ENCODE results near the gene DNAJC18.
"Not testable (repeated sequence)": the region's sequence is repeated elsewhere in the genome, so short reads cannot be mapped to it uniquely, and the experiment has no call there.

DNAJC18 gene
- 17.4 to 37.3 reads per million in 2 experiments for total RNA-seq

DNA sequence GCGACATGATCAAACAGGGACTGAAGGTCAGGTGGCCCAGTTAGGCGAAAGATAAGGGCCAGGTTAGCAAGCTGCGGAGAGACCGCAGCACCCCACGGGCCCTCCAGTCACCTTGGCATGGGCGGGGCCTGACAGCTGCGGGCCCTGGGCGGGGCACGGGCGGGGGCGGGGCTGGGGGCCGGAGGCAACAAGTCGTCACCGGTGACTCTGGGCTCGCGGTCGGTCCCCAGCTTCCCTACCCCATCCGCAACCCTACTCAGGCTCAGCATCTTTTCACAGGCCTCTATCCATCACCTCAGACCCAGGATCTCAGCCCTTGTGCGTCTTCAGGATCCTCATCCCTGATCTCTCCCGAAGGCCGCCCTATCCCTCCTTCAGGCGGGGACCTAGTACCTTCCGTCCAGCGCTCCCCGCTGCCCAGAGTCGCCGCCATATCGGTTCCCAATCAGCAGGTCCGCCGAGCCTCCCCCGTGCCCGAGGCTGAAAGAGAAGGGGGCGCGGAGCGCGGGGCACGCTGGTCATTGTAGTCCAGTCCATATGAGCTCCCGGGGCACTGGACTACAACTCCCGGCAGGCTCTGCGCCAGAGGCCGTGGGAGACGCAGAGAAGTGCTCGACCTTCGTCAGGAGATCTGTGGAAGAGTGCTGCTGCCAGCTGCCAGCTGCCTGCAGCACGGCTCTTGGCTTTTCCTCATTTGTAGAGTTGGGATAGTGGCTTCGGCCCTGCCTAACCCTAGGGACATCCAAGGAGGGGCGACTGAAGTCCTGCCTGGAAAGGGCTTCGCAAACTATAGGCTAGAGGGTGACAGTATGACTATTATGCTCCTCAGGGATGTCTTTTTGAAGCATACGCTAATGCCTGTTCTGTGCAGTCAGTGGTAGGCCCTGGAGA, at the start of gene DNAJC18:
Gene DNAJC18, minus strand, starts transcription at position 513 of the 891 bp plus-strand sequence. Its CDS starts 80 bp downstream, at position 433.
- peak; percentile 86 for DNase-seq (ENCODE audit: low read depth)

DNA sequence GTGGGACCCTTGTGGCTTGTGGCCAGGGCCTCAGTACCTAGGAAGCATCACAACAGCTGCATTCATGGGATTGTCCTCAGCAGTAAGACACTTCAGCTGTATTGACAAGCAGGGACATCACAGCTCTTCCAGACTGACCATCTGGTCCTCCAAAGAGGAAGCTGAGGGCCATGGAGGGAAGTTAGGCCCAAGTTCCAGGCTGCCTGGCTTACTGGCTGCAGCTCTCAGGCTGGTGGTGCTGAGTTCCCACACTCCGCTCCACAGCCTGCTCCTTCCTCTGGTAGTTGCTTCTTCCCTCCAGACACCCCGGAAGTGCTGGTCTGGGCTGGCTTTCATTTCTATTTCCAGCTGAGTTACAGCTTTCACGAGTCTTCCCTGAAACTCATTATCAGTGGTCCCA, 48.9 kb upstream of the DNAJC18 start:
- DNase-seq (ENCODE audit: low read depth), result no peak

DNA sequence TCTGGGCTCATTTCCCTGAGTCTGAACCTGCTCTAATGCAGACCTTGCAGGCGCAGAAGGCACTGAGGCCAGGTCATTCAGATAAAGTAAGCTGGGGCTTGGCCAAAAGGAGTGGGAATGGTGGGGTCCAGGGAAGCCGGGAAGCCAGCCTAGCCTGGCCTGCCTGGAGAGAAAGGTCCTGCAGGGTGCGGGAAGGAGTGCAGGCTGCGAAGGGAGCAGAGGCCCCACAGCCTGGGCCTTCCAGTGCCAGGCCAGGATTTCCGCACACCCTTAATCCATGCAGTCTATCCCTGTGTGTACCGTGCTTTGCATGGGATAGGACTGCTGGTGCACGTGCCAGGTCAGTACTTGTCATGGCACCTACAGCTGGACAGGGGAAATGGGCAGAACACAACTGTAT, 46.9 kb upstream of the DNAJC18 start:
- no peak for DNase-seq (ENCODE audit: low read depth)

DNA sequence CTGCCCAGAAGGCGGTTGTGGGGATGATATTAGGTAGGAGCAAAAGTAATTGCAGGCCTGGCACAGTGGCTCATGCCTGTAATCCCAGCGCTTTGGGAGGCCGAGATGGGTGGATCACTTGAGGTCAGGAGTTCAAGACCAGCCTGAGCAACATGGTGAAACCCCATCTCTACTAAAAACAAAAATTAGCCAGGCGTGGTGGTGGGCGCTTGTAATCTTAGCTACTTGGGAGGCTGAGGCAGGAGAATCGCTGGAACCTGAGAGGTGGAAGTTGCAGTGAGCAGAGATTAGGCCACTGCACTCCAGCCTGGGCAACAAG, 43.5 kb upstream of the DNAJC18 start:
- not testable (repeated sequence) for DNase-seq (ENCODE audit: low read depth)

DNA sequence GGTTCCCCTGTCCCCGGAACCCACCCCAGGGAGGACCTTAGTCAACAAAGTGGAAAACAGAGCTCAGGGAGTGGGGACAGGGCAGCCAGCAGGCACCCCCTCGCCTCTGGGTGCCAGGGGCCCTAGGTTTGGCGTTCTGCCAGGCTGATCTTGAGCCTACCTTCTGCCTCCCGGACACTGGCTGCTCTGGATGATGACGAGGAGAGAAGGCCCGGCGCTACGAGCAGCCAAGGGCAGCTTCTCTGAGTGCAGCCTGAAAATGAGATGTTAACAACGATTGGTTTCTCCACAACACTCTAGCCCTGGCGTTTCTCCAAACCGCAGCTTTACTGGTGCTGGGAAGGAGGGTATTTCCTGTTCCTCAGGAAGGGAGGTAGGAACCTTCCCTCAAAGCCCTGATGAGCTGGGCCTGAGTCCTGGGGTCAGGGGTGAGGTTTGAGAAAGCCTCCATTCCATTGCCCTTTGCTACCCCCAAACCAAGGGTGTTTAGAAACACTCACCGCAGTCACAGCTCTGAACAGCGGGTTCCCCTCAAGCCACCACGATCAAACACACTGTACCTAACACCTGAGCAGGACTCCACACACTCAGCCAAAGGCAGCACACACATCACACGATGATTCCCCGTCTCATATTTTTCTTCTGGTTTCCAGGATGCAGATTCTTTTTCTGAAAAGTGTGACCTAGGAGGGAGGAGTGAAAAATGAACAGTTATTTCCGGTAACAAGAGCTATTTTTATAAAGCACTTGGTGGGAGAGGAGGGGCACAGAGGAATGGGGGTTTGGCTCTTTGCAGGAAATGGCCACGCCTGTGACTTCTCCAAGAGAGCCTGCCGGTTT, 42.9 kb upstream of the DNAJC18 start, which contains the start of gene STING1:
Gene STING1, minus strand, starts transcription at position 709 of the 840 bp plus-strand sequence. CDS start 1,054 bp downstream, outside the sequence.
- DNase-seq (ENCODE audit: low read depth), result peak; percentile 45

DNA sequence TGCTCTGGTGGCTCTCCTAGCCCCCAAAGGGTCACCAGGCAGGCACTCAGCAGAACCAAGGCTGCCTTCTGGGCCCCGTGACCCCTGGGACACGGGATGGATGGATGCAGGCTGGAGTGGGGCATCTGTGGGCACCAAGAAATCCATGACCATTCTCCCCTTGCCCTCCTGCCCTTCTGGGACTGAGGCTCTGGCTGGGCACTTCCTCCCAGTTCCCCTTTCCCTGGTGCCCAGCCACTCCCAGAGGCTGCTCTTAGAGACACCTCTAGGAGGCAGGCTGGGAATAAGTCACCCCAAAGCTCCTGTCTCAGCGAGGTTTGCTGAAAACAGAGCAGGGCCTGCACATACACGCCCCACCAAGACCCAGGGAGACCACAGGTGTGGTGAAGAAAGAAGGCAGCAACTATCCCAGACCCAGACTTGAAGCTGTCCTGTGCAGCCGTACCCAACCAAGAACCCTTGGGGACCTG, 42.3 kb upstream of the DNAJC18 start:
- no peak for DNase-seq (ENCODE audit: low read depth)

DNA sequence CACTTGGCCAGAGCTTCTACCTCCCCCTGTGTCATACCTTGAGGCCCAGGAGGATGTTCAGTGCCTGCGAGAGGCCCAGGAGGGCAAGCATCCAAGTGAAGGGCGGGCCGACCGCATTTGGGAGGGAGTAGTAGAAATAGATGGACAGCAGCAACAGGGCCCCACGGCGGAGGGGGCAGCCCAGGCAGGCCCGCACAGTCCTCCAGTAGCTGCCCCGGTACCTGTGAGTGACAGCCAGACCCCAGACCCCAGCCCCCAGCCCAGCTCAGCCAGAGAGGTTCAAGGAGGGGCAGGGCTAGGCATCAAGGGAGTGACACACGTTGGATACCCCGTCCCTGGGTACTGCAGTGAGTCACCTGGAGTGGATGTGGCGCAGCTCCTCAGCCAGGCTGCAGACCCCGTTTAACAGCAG, 41.8 kb upstream of the DNAJC18 start:
- DNase-seq (ENCODE audit: low read depth), result no peak

DNA sequence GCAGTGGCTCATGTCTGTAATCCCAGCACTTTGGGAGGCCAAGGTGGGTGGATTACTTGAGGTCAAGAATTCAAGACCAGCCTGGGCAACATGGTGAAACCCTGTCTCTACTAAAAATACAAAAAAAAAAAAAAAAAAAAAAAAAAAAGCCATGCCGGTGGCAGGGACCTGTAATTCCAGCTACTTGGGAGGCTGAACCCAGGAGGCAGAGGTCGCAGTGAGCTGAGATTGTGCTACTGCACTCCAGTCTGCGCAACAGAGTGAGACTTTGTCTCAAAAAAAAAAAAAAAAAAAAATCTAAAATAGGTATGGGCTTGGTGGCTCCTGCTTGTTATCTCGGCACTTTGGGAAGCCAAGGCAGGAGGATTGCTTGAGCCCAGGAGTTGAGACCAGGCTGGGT, 40.4 kb upstream of the DNAJC18 start:
- DNase-seq (ENCODE audit: low read depth), result not testable (repeated sequence)

DNA sequence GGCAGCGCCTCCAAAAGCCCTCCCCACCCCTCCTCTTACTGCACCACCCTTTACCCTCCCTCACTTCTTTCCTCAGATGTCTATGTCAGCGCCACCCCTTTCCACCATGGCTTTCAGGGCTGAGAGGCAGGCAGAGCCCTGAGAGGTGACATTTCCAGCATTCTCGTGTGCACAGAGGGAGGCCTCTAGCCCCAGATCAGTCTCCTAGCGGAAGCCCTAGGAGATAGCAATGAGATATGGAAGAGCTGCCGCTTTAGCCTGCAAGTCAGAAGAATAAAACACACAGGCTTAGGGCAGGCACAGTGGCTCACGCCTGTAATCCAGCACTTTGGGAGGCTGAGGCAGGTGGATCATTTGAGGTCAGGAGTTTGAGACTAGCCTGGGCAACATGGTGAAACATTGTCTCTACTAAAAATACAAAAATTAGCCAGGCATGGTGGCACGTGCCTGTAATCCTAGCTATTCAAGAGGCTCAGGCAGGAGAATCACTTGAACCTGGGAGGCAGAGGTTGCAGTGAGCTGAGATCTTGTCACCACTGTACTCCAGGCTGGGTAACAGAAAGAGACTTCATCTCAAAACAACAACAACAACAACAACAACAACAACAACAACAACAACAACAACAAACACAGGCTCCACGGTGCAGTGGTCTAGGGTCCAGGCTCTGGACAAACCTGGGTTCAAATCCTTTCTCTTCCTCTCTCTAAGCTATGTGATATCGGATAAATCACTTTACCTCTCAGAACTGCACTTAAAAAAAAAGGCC, 39.5 kb upstream of the DNAJC18 start:
- not testable (repeated sequence) for DNase-seq (ENCODE audit: low read depth)

DNA sequence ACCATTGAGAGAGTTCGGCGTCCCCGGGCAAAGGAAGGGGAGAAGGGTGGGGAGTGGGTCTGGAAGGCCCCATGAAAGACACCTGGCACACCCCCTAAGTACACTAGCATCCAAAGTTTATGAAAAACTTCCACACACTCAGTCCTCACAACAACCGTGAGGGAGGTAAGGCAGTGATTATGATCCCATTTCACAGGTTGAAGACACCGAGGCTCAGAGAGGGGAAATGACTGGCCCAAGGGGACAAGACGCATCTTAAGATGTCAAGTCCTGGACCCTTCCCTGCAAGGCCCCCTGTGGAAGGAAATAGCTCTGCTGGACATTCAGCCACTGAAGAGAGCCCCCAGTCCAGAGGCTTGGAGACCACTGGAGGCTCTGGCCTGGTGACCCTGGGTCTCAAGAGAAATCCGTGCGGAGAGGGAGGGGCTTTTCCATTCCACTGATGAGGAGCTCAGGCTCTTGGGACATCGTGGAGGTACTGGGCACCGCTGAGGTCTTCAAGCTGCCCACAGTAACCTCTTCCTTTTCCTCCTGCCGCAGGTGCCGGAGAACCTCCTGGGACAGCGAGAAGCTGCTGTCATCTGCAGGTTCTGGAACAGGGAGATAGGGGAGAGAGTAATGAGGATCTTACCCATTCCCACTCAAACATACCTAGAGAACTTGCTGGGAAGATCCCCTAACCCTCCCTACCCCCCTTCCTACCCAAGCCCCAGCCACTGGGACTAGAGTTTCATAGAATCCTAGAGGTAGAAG, 36.7 kb upstream of the DNAJC18 start:
- DNase-seq (ENCODE audit: low read depth), result no peak

DNA sequence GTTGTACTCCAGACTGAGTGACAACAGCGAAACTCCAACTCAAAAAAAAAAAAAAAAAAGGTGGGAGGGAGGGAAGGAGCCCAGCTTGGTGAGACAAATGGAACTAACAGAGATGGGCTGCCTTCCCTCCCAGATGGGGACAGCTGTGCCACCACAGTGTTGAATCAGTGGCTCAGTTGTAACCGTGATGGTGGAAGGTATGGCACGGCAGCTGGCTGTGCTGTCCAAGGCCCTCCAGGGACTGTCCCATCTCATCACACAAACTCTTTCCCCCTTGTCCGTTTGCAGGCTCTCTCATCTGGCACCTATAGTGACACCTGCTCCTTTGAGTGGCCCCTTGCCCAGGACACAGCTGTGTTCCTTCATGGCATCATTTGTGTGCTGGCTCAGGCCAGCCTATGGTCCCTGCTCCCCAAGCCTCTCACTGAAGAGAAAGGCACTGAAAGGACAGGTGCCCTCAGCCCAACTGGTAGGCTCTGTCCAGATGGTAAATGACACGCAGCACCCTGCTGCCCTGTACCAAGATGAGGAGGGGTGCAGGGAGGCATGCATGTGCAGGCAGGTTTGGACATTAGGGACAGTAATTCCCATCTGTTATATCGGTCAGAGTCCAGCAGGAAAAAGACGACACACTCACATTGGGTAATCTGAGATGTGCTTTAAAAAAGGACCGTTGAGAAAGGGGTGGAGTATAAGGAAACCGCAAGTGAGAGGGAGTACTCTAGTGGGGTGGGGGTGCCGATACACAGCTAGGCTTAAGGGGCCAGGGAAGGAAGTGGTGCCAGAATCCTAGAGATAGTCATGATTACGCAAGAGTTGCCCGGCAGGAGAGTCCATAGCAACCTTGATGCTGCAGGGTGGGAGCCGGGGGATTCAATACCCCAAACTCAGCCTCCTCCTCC, 35.8 kb upstream of the DNAJC18 start:
- DNase-seq (ENCODE audit: low read depth), result no peak

DNA sequence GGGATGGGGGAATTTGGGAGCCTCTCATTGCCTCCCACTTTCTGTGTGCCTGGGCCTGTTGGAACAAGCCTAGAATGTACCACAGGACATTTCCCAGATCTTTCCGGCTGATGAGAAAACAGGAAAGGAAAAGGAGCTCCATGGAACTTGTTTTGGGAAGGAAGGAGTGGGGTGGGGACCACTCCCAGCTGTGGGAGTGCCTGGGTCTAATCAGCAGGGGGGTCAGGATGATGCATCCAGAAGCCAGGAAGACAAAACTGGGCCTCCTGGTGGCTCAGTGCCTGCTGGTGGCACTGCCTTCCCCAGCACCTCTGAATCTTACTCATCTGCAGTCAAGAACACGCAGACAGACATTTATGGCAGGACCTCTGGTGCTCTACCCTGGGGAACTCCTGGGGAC, 34.2 kb upstream of the DNAJC18 start:
- no peak for DNase-seq (ENCODE audit: low read depth)

DNA sequence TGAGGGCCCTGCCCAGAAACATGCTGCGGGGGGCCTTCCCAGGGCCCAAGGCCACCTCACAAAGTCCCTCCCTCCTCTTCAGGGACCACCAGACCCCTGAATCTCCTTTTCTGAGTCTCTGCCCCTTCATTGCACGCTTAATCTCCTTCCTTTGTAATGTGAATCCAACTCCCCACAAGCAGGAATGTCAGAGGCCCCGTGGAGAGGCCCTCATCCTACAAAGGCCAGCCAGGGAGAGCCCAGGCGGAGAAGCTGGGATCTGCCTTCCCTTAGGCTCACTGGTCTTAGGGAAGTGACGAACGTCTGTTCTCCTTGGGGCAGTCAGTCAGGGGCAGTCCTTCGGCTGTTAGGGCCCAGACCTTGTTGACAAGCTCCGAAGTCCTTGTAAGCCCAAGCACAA, 33.8 kb upstream of the DNAJC18 start:
- no peak for DNase-seq (ENCODE audit: low read depth)

DNA sequence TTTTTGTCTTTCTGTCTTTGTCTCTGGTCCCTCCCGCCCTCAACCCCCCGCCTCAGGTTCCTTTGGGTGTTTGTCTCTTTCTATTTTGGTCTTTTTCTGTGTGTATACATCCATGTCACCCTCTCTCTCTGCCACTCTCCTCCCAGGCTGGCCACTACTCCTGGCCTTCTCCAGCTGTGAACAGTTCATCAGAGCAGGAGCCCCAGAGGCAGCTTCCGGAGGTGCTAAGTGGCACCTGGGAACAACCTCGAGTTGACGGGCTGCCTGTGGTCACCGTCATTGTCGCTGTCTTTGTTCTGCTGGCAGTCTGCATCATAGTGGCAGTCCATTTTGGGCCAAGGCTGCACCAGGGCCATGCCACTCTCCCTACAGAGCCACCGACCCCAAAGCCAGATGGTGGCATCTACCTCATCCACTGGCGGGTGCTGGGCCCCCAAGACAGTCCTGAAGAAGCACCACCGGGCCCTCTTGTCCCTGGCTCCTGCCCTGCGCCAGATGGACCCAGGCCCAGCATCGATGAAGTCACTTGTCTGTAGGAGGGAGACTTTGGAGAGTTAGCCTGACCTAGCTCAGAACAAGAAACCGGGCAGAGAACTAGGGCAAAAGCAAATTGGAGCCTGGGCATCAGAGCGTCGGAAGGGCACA, 33.2 kb upstream of the DNAJC18 start:
- no peak for DNase-seq (ENCODE audit: low read depth)

DNA sequence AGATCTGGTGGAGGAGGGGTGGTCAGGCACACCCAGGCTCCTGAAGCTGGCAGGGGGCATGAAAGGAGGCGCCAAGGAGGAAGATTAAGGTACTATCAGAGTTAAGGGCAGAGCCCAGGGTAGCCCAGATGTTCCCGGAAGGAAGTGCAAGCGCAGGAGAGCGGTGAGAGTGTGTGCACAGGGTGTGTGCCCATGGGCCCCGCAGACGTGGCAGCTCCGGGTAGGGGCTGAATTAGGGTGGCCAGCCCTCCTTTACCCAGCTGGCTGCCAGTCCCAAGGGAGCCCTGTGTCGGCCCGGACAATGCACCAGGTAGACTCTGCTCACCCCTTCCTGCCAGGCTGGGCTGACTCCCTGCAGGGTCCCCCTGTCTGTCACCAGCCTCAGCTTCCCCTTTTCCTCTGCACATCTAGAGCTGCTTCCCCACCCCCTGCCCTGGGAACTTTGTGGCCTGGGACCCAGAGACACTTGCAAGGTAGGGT, 31.5 kb upstream of the DNAJC18 start, which contains the start of gene SMIM33:
Gene SMIM33, plus strand, starts transcription at position 184 of the 480 bp plus-strand sequence. Its CDS starts 118 bp downstream, at position 302.
- DNase-seq (ENCODE audit: low read depth), result no peak

DNA sequence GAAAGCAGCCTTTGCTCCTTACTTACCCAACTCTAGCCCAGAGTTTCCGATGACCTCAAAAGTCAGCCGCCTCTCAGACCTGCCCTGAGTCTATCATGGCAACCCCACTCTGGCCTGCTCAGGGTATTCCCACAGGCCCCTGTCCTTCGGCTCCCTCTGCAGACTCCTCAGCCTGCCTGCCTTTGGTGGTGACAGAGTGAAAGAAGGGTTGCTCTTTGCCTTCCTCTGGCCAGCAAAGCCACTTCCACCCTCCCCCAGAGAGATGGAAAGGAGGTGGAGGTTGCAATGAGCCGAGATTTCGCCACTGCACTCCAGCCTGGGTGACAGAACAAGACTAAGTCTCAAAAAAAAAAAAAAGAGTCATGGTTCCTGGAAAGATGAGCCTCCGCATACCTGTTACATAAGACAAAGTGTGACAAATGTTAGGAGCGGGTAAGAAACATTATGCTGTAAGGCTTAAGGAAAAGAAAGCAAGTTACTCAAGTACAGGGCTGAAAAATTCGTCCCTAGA, 29.2 kb upstream of the DNAJC18 start:
- no peak for DNase-seq (ENCODE audit: low read depth)

DNA sequence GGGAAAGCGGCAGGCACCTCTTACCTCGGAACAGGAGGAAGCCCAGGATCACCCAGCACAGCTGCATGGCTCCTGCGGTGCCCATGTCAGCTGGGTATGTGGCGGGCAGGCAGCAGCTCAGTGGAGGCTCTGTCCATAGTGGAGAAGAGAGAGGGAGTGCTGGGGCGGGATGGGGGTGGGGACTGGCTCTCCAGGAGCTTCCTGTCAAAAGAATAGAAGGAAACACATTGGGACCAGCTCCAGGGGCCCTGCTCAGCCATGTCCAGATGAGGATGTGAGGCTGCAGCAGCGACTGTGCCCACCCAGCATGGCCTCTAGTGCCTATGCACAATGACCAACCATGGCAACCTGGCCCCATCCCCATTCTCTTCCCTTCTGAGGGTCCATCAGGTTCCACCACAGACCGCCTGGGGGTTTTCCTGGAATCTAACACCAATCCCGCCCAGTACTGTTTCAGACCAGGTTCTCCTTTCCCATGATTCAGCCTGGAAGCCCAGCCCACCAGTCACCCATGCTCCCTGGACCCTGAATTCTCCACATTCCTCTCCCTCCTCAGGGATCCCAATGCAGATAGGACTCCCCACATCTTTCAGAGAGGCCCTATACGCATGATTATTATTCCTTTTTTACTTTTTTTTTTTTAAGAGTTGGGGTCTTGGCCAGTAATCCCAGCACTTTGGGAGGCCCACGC, 23.4 kb upstream of the DNAJC18 start, which contains the start of gene ECSCR:
Gene ECSCR, minus strand, starts transcription at position 158 of the 691 bp plus-strand sequence. Its CDS starts 73 bp downstream, at position 85.
- DNase-seq (ENCODE audit: low read depth), result no peak

DNA sequence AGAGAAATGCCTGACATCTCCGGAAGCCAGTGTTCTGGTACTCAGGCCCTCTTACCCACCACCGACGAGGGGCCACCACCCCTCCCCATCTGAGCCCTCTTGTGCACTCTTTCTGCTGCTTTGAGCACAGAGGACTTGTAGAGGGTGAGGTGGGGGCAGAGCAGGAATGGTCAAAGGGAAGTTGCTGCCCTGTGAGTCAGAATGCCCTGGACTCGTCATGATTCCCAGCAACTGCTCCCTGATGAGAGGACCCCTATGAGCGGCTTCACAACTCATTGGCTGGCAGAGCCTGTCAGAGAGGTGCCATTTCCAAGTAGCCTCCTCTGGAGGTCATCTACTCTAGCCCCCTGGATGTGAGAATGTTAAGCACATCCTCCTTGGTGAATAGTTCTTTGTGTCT, 22.4 kb upstream of the DNAJC18 start:
- no peak for DNase-seq (ENCODE audit: low read depth)

Measured in T follicular helper cell (primary cell).